PC-3 (cell line): ENCODE data around the gene ADGRD1. TPM values are rescaled to one million over a fixed set of nuclear protein-coding genes. Genes with fewer than 3 reads are reported as not detected.
"Not testable (repeated sequence)": the region's sequence is repeated elsewhere in the genome, so short reads cannot be mapped to it uniquely, and the experiment has no call there.

ENCODE experiments used
- ATAC-seq: fragments of 200-7000 bp; cut with Tn5 transposase; 2 replicates; pipeline ENCODE4 v1.9.1; 2020; ENCODE audit warnings: mild to moderate bottlenecking, moderate library complexity
- BruUV-seq: library from RNA; stranded (reverse); fragments of 400-500 nt; replicated peaks from 2 replicates; lab custom pipeline; 2021; lab: Mats Ljungman, UMichigan
- CTCF ChIA-PET: fragments of 300-600 bp; sonication (Branson Sonifier 250); formaldehyde crosslinking; loops from one replicate; lab custom pipeline; 2022; ENCODE audit warnings: antibody characterized with exemption; lab: Charles Lee
- POLR2A ChIA-PET: fragments of 300-600 bp; sonication (Branson Sonifier 250); formaldehyde crosslinking; loops from one replicate; lab custom pipeline; 2022; ENCODE audit warnings: antibody characterized with exemption; ENCODE audit not compliant: unreplicated experiment; lab: Charles Lee
- DNase-seq: peaks from one replicate; pipeline ENCODE4 v3.0.0-alpha.2; 2015
- H2AFZ ChIP-seq: fragments of 300-600 bp; sonication (generic); 2 replicates; pipeline ENCODE4 v1.6.0; 2016; ENCODE audit warnings: antibody characterized with exemption, low read length
- H3F3A ChIP-seq: fragments of 300-600 bp; sonication (generic); one replicate; pipeline ENCODE4 v1.6.0; 2017; ENCODE audit warnings: antibody characterized with exemption, low read length, control low read depth, mild to moderate bottlenecking; ENCODE audit not compliant: unreplicated experiment
- H3K27ac ChIP-seq: fragments of 300-600 bp; sonication (generic); 2 replicates; pipeline ENCODE4 v1.5.1; 2016; ENCODE audit warnings: mild to moderate bottlenecking, low read length
- H3K27me3 ChIP-seq: fragments of 300-600 bp; sonication (generic); 2 replicates; pipeline ENCODE4 v1.6.1; 2016; ENCODE audit warnings: low read length, mixed read lengths
- H3K36me3 ChIP-seq: fragments of 300-600 bp; sonication (generic); 2 replicates; pipeline ENCODE4 v1.6.1; 2016; ENCODE audit warnings: low read depth, mixed run types, low read length, mixed read lengths
- H3K4me1 ChIP-seq: fragments of 300-600 bp; sonication (generic); 2 replicates; pipeline ENCODE4 v1.5.1; 2016; ENCODE audit warnings: low read length; ENCODE audit not compliant: insufficient read depth
- H3K4me2 ChIP-seq: fragments of 300-600 bp; sonication (generic); 2 replicates; pipeline ENCODE4 v1.6.0; 2016; ENCODE audit warnings: low read length
- H3K4me3 ChIP-seq: fragments of 300-600 bp; sonication (generic); 2 replicates; pipeline ENCODE4 v1.5.1; 2016; ENCODE audit warnings: mild to moderate bottlenecking, low read length, mixed read lengths
- H3K79me2 ChIP-seq: fragments of 300-600 bp; sonication (generic); 2 replicates; pipeline ENCODE4 v1.6.1; 2017; ENCODE audit warnings: low read length, mixed read lengths
- H3K9ac ChIP-seq: fragments of 300-600 bp; sonication (generic); 2 replicates; pipeline ENCODE4 v1.6.0; 2016; ENCODE audit warnings: mild to moderate bottlenecking, low read length
- H3K9me2 ChIP-seq: fragments of 300-600 bp; sonication (generic); replicated peaks from 2 replicates; pipeline ENCODE4 v1.6.1; 2016; ENCODE audit warnings: mixed run types, low read length, mixed read lengths
- H3K9me3 ChIP-seq: fragments of 300-600 bp; sonication (generic); 2 replicates; pipeline ENCODE4 v1.6.1; 2016; ENCODE audit warnings: low read length, mixed read lengths
- H4K20me1 ChIP-seq: fragments of 300-600 bp; sonication (generic); 2 replicates; pipeline ENCODE4 v1.6.1; 2016; ENCODE audit warnings: low read length, mixed read lengths
- CTCF ChIP-seq: fragments of 300-600 bp; sonication (generic); conservative IDR thresholded peaks from 2 replicates; pipeline ENCODE4 v1.5.1; 2017; ENCODE audit warnings: antibody characterized with exemption, low read depth, mild to moderate bottlenecking, low read length
- EZH2 ChIP-seq: fragments of 300-600 bp; sonication (generic); IDR thresholded peaks from one replicate; pipeline ENCODE4 v1.6.1; 2017; ENCODE audit warnings: antibody characterized with exemption, mild to moderate bottlenecking, low read length; ENCODE audit not compliant: unreplicated experiment
- EZH2phosphoT487 ChIP-seq: fragments of 300-600 bp; sonication (generic); IDR thresholded peaks from 2 replicates; pipeline ENCODE4 v1.6.1; 2018; ENCODE audit warnings: mild to moderate bottlenecking, antibody characterized with exemption, low read length, borderline replicate concordance
- intact Hi-C: fragments of 100-400 bp; cut with micrococcal nuclease; formaldehyde crosslinking; loops from 2 replicates; pipeline ENCODE4 v1.9.0; 2023
- total RNA-seq: library from RNA; depleted of rRNA; stranded (reverse); fragments of >200 nt; gene quantifications from 2 replicates; pipeline ENCODE4 v1.2.3, GENCODE V29; 2014

ADGRD1 gene
- total RNA-seq, 1 experiment from 2014 or later, result 0.18 TPM

DNA sequence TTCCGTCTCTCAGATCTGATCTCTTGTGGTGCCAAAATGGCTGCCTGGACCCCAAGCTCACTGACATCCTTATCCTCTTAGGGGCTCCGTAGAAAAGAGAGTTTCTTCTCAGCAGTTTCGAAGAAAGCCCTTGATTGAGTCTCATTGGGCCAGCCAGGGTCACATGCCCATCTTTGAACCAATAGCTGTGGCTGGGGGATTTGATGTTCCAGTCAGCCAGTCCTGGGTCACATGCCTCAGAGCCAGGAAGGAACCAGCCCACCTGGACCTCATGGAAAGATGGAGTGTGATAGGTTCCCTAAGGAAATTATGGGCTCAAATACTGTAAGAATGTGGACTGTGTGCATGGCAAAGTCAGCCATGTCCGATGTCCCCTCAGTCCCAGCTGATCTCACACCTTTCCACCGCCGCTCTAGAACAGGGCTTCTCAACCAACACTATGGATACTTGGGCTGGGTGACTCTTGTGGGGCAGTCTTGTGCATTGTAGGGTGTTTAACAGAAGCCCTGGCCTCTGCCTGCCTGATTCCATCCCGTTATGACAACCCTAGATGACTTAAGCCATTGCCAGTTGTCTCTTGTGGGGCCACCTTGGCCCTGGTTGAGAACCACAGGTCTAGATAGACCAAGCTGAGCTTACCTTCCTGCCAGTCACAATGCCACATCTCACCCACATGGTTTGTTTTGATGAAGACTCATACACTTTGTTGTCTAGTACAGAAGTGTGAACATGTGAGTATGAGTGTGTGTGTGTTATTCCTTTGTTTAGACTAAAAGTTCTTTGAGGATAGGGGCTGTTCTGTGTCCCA lies 163.9 kb downstream of the ADGRD1 start:
- CTCF ChIA-PET, result interaction anchor here (0.7 kb wide), 1 partner anchor 857 kb away, joined by 3 read pairs; no protein-coding TSS in a partner anchor
- Histone ChIP-seq H3K27ac (no peak overlapping the region), H4K20me1 (no peaks in the 10 kb centered on the region), H2AFZ (no peak overlapping the region), H3K9ac (no peak overlapping the region), H3K4me1 (no peaks in the 10 kb centered on the region), H3K27me3 (peaks cover 80% of the 10 kb centered on the region), H3F3A (no peaks in the 10 kb centered on the region), H3K4me2 (no peak overlapping the region), H3K4me3 (no peak overlapping the region), H3K36me3 (no peaks in the 10 kb centered on the region), H3K79me2 (no peaks in the 10 kb centered on the region), H3K9me2 (no peaks in the 10 kb centered on the region), H3K9me3 (no peaks in the 10 kb centered on the region)
- POLR2A ChIA-PET, result no interaction called here
- ATAC-seq (no peak), DNase-seq (no peak)
- TF ChIP-seq EZH2 (no peak), CTCF (no peak), EZH2phosphoT487 (no peak)
- intact Hi-C loops, result no loop called here
- BruUV-seq, result no TSS peak

DNA sequence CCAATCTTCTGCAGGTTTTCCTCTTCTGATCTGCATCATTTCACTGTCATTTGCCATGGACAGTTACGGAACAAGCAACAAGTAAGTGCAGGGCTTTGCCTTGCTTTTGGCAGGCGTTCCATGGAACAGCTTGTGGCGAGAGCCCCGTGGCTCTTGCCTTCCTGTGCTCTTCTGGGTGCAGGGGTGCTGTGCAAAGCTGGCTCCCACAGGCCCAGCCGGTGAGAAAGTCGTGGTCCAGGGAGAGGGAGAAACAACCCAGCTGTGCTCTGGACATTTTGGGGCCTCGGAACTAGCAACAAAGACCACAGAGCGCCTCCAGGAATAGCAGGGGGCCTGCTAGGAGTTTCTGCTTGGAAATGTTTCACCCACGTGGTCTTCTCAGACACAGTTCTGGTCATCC lies 164.7 kb downstream of the ADGRD1 start:
- Histone ChIP-seq H3K27me3 (peaks cover 73% of the 10 kb centered on the region), H3K4me3 (no peak overlapping the region), H3K4me2 (no peak overlapping the region), H3K36me3 (no peaks in the 10 kb centered on the region), H3K79me2 (no peaks in the 10 kb centered on the region), H3K4me1 (no peaks in the 10 kb centered on the region), H3K9ac (no peak overlapping the region), H3K9me3 (no peaks in the 10 kb centered on the region), H3F3A (no peaks in the 10 kb centered on the region), H4K20me1 (no peaks in the 10 kb centered on the region), H3K9me2 (no peaks in the 10 kb centered on the region), H3K27ac (no peak overlapping the region), H2AFZ (no peak overlapping the region)
- intact Hi-C loops, result no loop called here
- BruUV-seq, result no TSS peak
- ATAC-seq (no peak), DNase-seq (no peak)
- ChIA-PET CTCF (no interaction called here), POLR2A (no interaction called here)
- TF ChIP-seq CTCF, result no peak
- TF ChIP-seq EZH2, result no peak
- TF ChIP-seq EZH2phosphoT487, result no peak

- intact Hi-C loops, POLR2A ChIA-PET, DNase-seq: not testable (repeated sequence)
Observed at GRCh38 chr12:131119345-131119744, 165.6 kb downstream of the ADGRD1 start.

More at GRCh38 chr12:131119345-131119744, 165.6 kb downstream of the ADGRD1 start:
- CTCF ChIA-PET, H3K79me2 ChIP-seq, H3K4me3 ChIP-seq, H3K9me3 ChIP-seq, H3F3A ChIP-seq, H3K9me2 ChIP-seq, H3K36me3 ChIP-seq, H3K4me2 ChIP-seq, H3K9ac ChIP-seq, H3K27ac ChIP-seq, H3K4me1 ChIP-seq, H2AFZ ChIP-seq, H4K20me1 ChIP-seq, ATAC-seq, BruUV-seq: not testable (repeated sequence)
- H3K27me3 ChIP-seq, result peaks cover 70% of the 10 kb centered on the region
